ENCODE results near the gene CAMSAP2. TPM values are rescaled to one million over a fixed set of nuclear protein-coding genes. Genes with fewer than 3 reads are reported as not detected.

Gene CAMSAP2
- total RNA-seq, 2 donors from 2014 or later: 8.8 to 19.1 TPM

DNA sequence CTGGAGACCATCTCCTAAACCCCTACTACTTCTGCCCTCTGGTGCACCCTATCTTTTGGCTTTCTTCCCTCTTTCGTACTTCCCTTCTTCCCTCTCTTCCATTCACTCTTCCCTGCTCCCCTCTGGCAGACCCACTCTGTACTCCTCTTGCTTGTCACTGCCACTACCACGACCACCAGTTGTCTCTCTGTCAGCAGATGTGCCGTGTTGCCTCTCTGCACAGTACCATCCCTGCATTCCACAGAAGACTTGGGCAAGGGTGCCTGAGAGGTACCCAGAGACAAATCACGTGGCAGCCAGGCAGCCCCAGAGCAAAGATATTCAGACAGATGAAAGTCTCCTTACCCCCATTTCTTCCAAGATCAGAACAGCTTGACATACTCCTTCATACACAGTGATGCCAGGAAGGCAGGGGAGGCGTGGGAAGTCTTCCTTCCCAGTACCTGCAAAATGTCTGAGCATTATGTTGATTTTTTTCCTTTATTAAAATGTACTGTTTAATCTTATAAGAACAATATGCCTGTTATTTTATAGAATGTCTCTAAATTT lies 15.0 kb downstream of the CAMSAP2 start:
- intact Hi-C loops (cut with DNase I): no loop called here
- H3K27ac ChIP-seq: no peak overlapping the region
- no peaks in the 10 kb centered on the region for H3K4me1 ChIP-seq
- 93 to 94% methylated on average over 5 of the region's 5 CpGs for WGBS, 2 donors
- no peaks in the 10 kb centered on the region for H3K9me3 ChIP-seq
- ATAC-seq: no peak
- H3K36me3 ChIP-seq (replicated peaks in 1 of 2; ENCODE audit: insufficient read depth in 1 of 2, low read depth in 2 of 2): no peaks in the 10 kb centered on the region
- TF ChIP-seq CTCF (IDR thresholded peaks at IDR 0.05) (no peak), POLR2A (IDR thresholded peaks at IDR 0.05) (no peak)
- H3K4me3 ChIP-seq: no peak overlapping the region
- H3K27me3 ChIP-seq: no peaks in the 10 kb centered on the region
- no peak for DNase-seq

GRCh38 chr1:200755456-200755855 lies 16.8 kb downstream of the CAMSAP2 start:
- TF ChIP-seq POLR2A (IDR thresholded peaks at IDR 0.05) (no peak), CTCF (IDR thresholded peaks at IDR 0.05) (no peak)
- WGBS, 2 donors: 88 to 89% methylated on average over 3 of the region's 3 CpGs

GRCh38 chr1:200762089-200762488 lies 23.4 kb downstream of the CAMSAP2 start:
- Histone ChIP-seq H3K27me3 (no peaks in the 10 kb centered on the region), H3K9me3 (no peaks in the 10 kb centered on the region), H3K36me3 (replicated peaks in 1 of 2; ENCODE audit: insufficient read depth in 1 of 2, low read depth in 2 of 2) (peaks cover 0 to 2% of the 10 kb centered on the region in 2 donors), H3K27ac (no peak overlapping the region), H3K4me1 (no peaks in the 10 kb centered on the region), H3K4me3 (no peak overlapping the region)
- intact Hi-C loops (cut with DNase I): no loop called here
- DNase-seq (no peak), ATAC-seq (no peak)
- TF ChIP-seq CTCF (IDR thresholded peaks at IDR 0.05): no peak
- no peak for TF ChIP-seq POLR2A (IDR thresholded peaks at IDR 0.05)

More at GRCh38 chr1:200755456-200755855, 16.8 kb downstream of the CAMSAP2 start:
- Histone ChIP-seq H3K4me1 (no peaks in the 10 kb centered on the region), H3K27me3 (no peaks in the 10 kb centered on the region), H3K36me3 (replicated peaks in 1 of 2; ENCODE audit: insufficient read depth in 1 of 2, low read depth in 2 of 2) (no peaks in the 10 kb centered on the region), H3K4me3 (no peak overlapping the region), H3K27ac (no peak overlapping the region), H3K9me3 (no peaks in the 10 kb centered on the region)
- DNase-seq: no peak
- no peak for ATAC-seq
- intact Hi-C loops (cut with DNase I): no loop called here

DNA sequence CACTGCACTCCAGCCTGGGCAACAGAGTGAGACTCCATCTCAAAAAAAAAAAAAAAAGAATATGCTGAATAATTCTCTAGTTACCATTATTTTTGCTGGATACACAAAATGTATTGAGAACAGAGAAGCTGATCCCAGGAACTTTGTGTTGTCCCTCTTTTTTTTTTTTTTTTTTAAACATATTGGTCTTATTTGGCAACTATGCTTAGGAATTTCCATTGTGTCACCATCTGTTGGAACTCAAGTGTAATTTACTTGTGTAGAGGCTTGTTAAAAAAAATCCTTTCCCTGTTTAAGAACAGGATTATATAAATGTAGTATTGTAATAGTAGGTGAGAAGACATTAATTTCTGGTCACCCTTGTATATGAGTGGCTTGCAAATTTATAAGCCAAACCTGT lies 28.6 kb downstream of the CAMSAP2 start:
- no peaks in the 10 kb centered on the region for H3K4me1 ChIP-seq
- no peaks in the 10 kb centered on the region for H3K9me3 ChIP-seq
- TF ChIP-seq POLR2A (IDR thresholded peaks at IDR 0.05) (no peak), CTCF (IDR thresholded peaks at IDR 0.05) (no peak)
- no peak overlapping the region for H3K27ac ChIP-seq
- intact Hi-C loops (cut with DNase I): no loop called here
- no peak for DNase-seq
- peaks cover 0 to 2% of the 10 kb centered on the region in 2 donors for H3K36me3 ChIP-seq (replicated peaks in 1 of 2; ENCODE audit: insufficient read depth in 1 of 2, low read depth in 2 of 2)
- no peak for ATAC-seq
- H3K27me3 ChIP-seq: no peaks in the 10 kb centered on the region
- no peak overlapping the region for H3K4me3 ChIP-seq
